Neuronal stem cell (in vitro differentiated cells): ENCODE results near the gene KANSL1.
"Not testable (repeated sequence)": the region's sequence is repeated elsewhere in the genome, so short reads cannot be mapped to it uniquely, and the experiment has no call there.

Experiments used
- DNase-seq: peaks from one replicate; pipeline ENCODE4 v3.0.0-alpha.2; 2013; ENCODE audit warnings: low spot score
- H2AFZ ChIP-seq: one replicate; pipeline ENCODE4 v1.6.1; 2013; ENCODE audit warnings: mild to moderate bottlenecking, low read length, inconsistent platforms
- H2AK5ac ChIP-seq: 2 replicates; pipeline ENCODE4 v1.6.1; 2013; ENCODE audit warnings: low read depth, mild to moderate bottlenecking, inconsistent platforms, low read length, moderate library complexity, mixed read lengths
- H2BK120ac ChIP-seq: 2 replicates; pipeline ENCODE4 v1.6.1; 2013; ENCODE audit warnings: low read depth, mild to moderate bottlenecking, inconsistent platforms, low read length, moderate library complexity, mixed read lengths
- H2BK12ac ChIP-seq: one replicate; pipeline ENCODE4 v1.6.1; 2013; ENCODE audit warnings: low read length, inconsistent platforms
- H2BK15ac ChIP-seq: 2 replicates; pipeline ENCODE4 v1.6.1; 2013; ENCODE audit warnings: mild to moderate bottlenecking, low read length, inconsistent platforms, mixed read lengths
- H2BK5ac ChIP-seq: one replicate; pipeline ENCODE4 v1.6.1; 2013; ENCODE audit warnings: inconsistent platforms, mild to moderate bottlenecking, low read length, moderate library complexity
- H3K14ac ChIP-seq: one replicate; pipeline ENCODE4 v1.6.1; 2013; ENCODE audit warnings: low read length, inconsistent platforms
- H3K18ac ChIP-seq: 2 replicates; pipeline ENCODE4 v1.6.1; 2013; ENCODE audit warnings: low read length, inconsistent platforms
- H3K23ac ChIP-seq: 2 replicates; pipeline ENCODE4 v1.6.1; 2013; ENCODE audit warnings: low read depth, mild to moderate bottlenecking, mixed read lengths, low read length, inconsistent platforms; ENCODE audit not compliant: poor library complexity
- H3K27ac ChIP-seq: replicated peaks from 3 replicates; pipeline ENCODE4 v1.5.1; 2013; ENCODE audit warnings: low read length, inconsistent platforms
- H3K27me3 ChIP-seq, 3 experiments: 2 replicates each; pipeline ENCODE4 v1.6.1; 2013; ENCODE audit warnings: low read length in 3 of 3, mild to moderate bottlenecking in 2 of 3, inconsistent platforms in 1 of 3, low read depth in 1 of 3, mixed read lengths in 1 of 3, moderate library complexity in 1 of 3; ENCODE audit not compliant: control insufficient read depth in 3 of 3, insufficient read depth in 3 of 3
- H3K36me3 ChIP-seq, 2 donors: replicated peaks in 1 of 2; 2 replicates each; pipeline ENCODE4 v1.6.1; 2013; ENCODE audit warnings: low read length in 2 of 2; ENCODE audit not compliant: control insufficient read depth in 2 of 2, insufficient read depth in 2 of 2
- H3K4ac ChIP-seq: 2 replicates; pipeline ENCODE4 v1.6.1; 2013; ENCODE audit warnings: inconsistent platforms, mild to moderate bottlenecking, low read length, moderate library complexity
- H3K4me1 ChIP-seq, 2 donors: 1 replicate in 1 of 2; 2 replicates in 1 of 2; pipeline ENCODE4 v1.6.1; 2013; ENCODE audit warnings: low read length in 2 of 2, low read depth in 1 of 2; ENCODE audit not compliant: control insufficient read depth in 2 of 2, insufficient read depth in 1 of 2
- H3K4me2 ChIP-seq: one replicate; pipeline ENCODE4 v1.6.1; 2013; ENCODE audit warnings: mild to moderate bottlenecking, low read length, inconsistent platforms; ENCODE audit not compliant: insufficient read depth, poor library complexity, severe bottlenecking
- H3K4me3 ChIP-seq, 2 donors: 2 replicates each; pipeline ENCODE4 v1.5.1; 2013; ENCODE audit warnings: low read length in 2 of 2, mild to moderate bottlenecking in 2 of 2, inconsistent platforms in 1 of 2, moderate library complexity in 1 of 2
- H3K79me1 ChIP-seq: one replicate; pipeline ENCODE4 v1.6.1; 2013; ENCODE audit warnings: low read depth, mild to moderate bottlenecking, inconsistent platforms, low read length, moderate library complexity
- H3K9ac ChIP-seq: one replicate; pipeline ENCODE4 v1.6.1; 2013; ENCODE audit warnings: mild to moderate bottlenecking, low read depth, low read length, inconsistent platforms; ENCODE audit not compliant: poor library complexity
- H3K9me3 ChIP-seq, 2 donors: replicated peaks in 1 of 2; 2 replicates each; pipeline versions ENCODE3 to v1.6.1; 2013; ENCODE audit warnings: low read length in 2 of 2, mild to moderate bottlenecking in 2 of 2, inconsistent platforms in 1 of 2, low read depth in 1 of 2, mixed read lengths in 1 of 2, moderate library complexity in 1 of 2; ENCODE audit not compliant: control insufficient read depth in 2 of 2, insufficient read depth in 1 of 2
- H4K8ac ChIP-seq: one replicate; pipeline ENCODE4 v1.6.1; 2013; ENCODE audit warnings: low read depth, mild to moderate bottlenecking, inconsistent platforms, low read length, moderate library complexity
- H4K91ac ChIP-seq: one replicate; pipeline ENCODE4 v1.6.1; 2013; ENCODE audit warnings: low read length, low read depth, mild to moderate bottlenecking, inconsistent platforms; ENCODE audit not compliant: poor library complexity
- WGBS, 2 donors: extraction: QIAGEN DNeasy Blood & Tissue Kit; methylation state at CpG; one replicate each; pipeline ENCODE4 v1.1.7; 2013; ENCODE audit warnings: missing lambda C conversion rate in 2 of 2, mixed read lengths in 1 of 2; ENCODE audit not compliant: insufficient read length in 2 of 2, insufficient replicate concordance in 1 of 2; ENCODE audit errors: extremely low coverage in 2 of 2; 5-methylcytosine and 5-hydroxymethylcytosine counted together

The KANSL1 gene

DNA sequence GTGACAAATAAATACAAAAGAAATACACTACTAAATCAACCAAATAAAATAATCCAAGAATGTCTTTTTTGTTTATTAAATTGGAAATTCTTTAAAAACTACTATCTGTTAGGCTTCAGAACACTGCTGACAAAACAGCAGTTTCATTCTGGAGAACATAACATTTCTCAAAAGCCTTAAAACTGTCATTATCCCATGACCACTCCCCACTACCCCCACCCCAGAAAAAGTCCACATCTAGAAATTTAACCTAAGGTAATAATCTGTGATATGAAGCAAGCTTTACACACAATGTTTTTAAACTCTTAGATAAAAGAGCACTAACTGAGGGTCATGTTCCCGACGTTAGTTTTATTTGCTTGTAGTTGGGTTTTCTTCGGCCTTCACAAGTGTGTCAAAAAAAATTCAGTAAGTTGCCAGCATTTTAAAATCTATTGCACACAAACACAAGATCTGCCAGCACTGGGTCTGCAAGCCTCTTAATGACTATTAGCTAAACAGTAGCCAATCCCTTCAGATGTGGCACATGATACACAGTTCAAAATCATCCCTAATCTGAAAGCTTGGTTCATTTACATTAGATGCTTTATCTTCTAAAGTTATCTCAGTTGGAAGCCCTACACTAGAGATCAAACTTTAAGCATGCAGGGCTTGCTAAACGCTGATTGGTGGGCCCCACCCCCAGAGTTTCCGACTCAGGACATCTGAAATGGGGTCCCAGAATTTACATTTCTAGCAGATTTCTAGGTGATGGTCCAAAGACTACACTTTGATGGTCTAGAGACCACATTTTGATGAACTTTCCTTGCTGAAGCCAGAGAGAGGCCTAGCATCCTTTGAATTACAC lies 75.2 kb downstream of the KANSL1 start:
- WGBS, 2 donors = no CpG with 5 or more reads among the region's 5 CpGs
- Histone ChIP-seq H2BK5ac (no peak overlapping the region), H3K14ac (no peak overlapping the region), H2AFZ (no peak overlapping the region), H3K4me3 (no peak overlapping the region), H4K8ac (no peak overlapping the region), H3K27ac (no peak overlapping the region), H2BK120ac (no peak overlapping the region), H3K23ac (no peak overlapping the region), H3K36me3 (peaks cover 0 to 3% of the 10 kb centered on the region in 2 donors), H3K18ac (no peak overlapping the region), H4K91ac (no peak overlapping the region), H2BK15ac (no peak overlapping the region), H3K27me3 (no peaks in the 10 kb centered on the region), H3K4me1 (peaks cover 0 to 4% of the 10 kb centered on the region in 2 donors), H2BK12ac (no peak overlapping the region), H3K9ac (no peak overlapping the region), H3K4ac (no peak overlapping the region), H3K9me3 (peaks cover 0 to 2% of the 10 kb centered on the region in 2 donors), H3K79me1 (peaks cover 3% of the 10 kb centered on the region), H2AK5ac (no peak overlapping the region), H3K4me2 (no peak overlapping the region)
- DNase-seq = no peak

DNA sequence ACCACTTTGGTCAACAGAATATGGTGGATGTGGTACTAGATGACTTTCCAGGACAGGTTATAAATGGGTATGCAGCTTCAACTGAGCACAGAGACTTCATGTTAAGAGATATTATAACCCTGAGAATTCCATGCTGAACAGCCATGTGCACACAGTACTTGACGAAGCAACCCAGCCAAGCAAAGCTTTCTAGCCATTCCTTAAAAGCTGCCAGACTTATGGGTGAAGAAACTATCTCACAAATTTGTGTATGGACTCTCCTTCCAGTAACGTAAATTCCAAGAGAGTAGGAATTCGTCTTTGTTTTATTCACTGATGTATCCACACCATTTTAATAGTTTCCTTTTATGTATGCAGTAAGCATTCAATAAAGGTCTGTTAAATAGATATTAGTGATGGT lies 76.1 kb downstream of the KANSL1 start:
- H2AFZ ChIP-seq = no peak overlapping the region
- H3K79me1 ChIP-seq = peaks cover 3% of the 10 kb centered on the region
- H3K4me1 ChIP-seq = peaks cover 0 to 4% of the 10 kb centered on the region in 2 donors
- no CpG with 5 or more reads among the region's 3 CpGs for WGBS, 2 donors
- H3K18ac ChIP-seq = no peak overlapping the region
- no peaks in the 10 kb centered on the region for H3K27me3 ChIP-seq
- H2BK5ac ChIP-seq = no peak overlapping the region
- H2AK5ac ChIP-seq = no peak overlapping the region
- DNase-seq = no peak
- H3K4me2 ChIP-seq = no peak overlapping the region
- H3K4me3 ChIP-seq = no peak overlapping the region
- no peak overlapping the region for H3K4ac ChIP-seq
- H3K9me3 ChIP-seq = peaks cover 0 to 2% of the 10 kb centered on the region in 2 donors
- H2BK15ac ChIP-seq = no peak overlapping the region
- no peak overlapping the region for H4K8ac ChIP-seq
- H3K14ac ChIP-seq = no peak overlapping the region
- H2BK12ac ChIP-seq = no peak overlapping the region
- H3K23ac ChIP-seq = no peak overlapping the region
- H2BK120ac ChIP-seq = no peak overlapping the region
- peaks cover 0 to 3% of the 10 kb centered on the region in 2 donors for H3K36me3 ChIP-seq
- no peak overlapping the region for H3K27ac ChIP-seq
- no peak overlapping the region for H3K9ac ChIP-seq
- no peak overlapping the region for H4K91ac ChIP-seq

DNA sequence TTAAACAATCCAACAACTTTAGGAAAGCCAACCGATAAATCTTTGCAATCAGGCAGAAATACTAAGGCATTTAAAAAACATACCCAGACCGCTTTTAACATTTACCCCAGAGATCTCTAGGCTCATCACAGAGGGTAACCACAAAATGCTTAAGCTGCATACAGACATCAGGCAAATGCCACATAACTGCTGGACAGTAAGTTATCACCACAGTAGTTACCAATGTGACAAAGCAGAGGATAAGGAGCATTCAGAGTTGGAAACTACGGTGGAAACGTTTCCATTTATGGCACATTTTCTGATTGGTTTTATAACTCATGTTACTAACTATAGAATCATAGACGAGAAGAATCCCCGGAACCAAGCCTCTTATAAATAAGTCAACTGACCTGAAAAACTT lies 77.5 kb downstream of the KANSL1 start:
- Histone ChIP-seq H3K4me1 (peaks cover 0 to 4% of the 10 kb centered on the region in 2 donors), H2BK15ac (no peak overlapping the region), H3K4ac (no peak overlapping the region), H3K79me1 (peaks cover 3% of the 10 kb centered on the region), H2AK5ac (no peak overlapping the region), H3K4me3 (no peak overlapping the region), H3K9me3 (peaks cover 0 to 2% of the 10 kb centered on the region in 2 donors), H3K4me2 (no peak overlapping the region), H3K27me3 (no peaks in the 10 kb centered on the region), H2BK12ac (no peak overlapping the region), H3K36me3 (peaks cover 0 to 3% of the 10 kb centered on the region in 2 donors), H4K8ac (no peak overlapping the region), H3K27ac (no peak overlapping the region), H3K18ac (no peak overlapping the region), H2BK5ac (no peak overlapping the region), H4K91ac (no peak overlapping the region), H2AFZ (no peak overlapping the region), H3K23ac (no peak overlapping the region), H3K14ac (no peak overlapping the region), H2BK120ac (no peak overlapping the region), H3K9ac (no peak overlapping the region)
- WGBS, 2 donors = no CpG with 5 or more reads among the region's 6 CpGs
- no peak for DNase-seq

DNA sequence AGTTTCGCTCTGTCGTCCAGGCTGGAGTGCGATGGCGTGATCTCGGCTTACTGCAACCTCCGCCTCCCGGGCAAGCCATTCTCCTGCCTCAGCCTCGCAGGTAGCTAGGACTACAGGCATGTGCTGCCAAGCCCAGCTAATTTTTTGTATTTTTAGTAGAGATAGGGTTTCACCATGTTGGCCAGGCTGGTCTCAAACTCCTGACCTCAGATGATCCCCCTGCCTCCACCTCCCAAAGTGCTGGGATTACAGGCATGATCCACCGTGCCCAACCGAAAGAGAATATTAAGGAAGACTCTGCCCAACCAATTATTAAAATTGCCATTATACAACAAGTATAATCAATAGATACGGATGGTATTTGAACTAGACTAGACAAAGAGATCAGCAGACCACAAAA lies 82.0 kb downstream of the KANSL1 start:
- H3K79me1 ChIP-seq, H3K23ac ChIP-seq, H2AK5ac ChIP-seq, H3K27me3 ChIP-seq, H3K27ac ChIP-seq, H3K9ac ChIP-seq, H3K4me1 ChIP-seq, H3K36me3 ChIP-seq, DNase-seq, H3K4me3 ChIP-seq, H2AFZ ChIP-seq, H3K4me2 ChIP-seq, H2BK12ac ChIP-seq, H4K8ac ChIP-seq, H3K14ac ChIP-seq, H2BK120ac ChIP-seq, H2BK5ac ChIP-seq, H4K91ac ChIP-seq, H3K9me3 ChIP-seq, H2BK15ac ChIP-seq, H3K18ac ChIP-seq, H3K4ac ChIP-seq: not testable (repeated sequence)
- WGBS, 2 donors = no CpG with 5 or more reads among the region's 11 CpGs
